ENCODE results near the gene TMEM100.

TMEM100 gene

GRCh38 chr17:55717898-55718735, 4.5 kb downstream of the TMEM100 start:
- DNase-seq = peak; percentile 75

GRCh38 chr17:55717432-55717831, 5.2 kb downstream of the TMEM100 start:
- DNase-seq = no peak

GRCh38 chr17:55710829-55711496, 11.7 kb downstream of the TMEM100 start:
- DNase-seq = no peak

- DNase-seq = no peak
These were observed 12.3 kb downstream of the TMEM100 start for GRCh38 chr17:55710410-55710809.

GRCh38 chr17:55709984-55710383, 12.7 kb downstream of the TMEM100 start:
- DNase-seq = no peak

- DNase-seq = peak; percentile 26
These were observed 13.2 kb downstream of the TMEM100 start for GRCh38 chr17:55709440-55709839.

GRCh38 chr17:55708175-55708974, 14.3 kb downstream of the TMEM100 start:
- DNase-seq = no peak

- no peak for DNase-seq
These were observed 15.6 kb downstream of the TMEM100 start for GRCh38 chr17:55706808-55707773.

GRCh38 chr17:55705847-55706246, 16.8 kb downstream of the TMEM100 start:
- DNase-seq = no peak

- no peak for DNase-seq
These were observed 18.3 kb downstream of the TMEM100 start for GRCh38 chr17:55704401-55704800.

GRCh38 chr17:55702150-55702549, 20.5 kb downstream of the TMEM100 start:
- no peak for DNase-seq

- no peak for DNase-seq
These were observed 23.3 kb downstream of the TMEM100 start for GRCh38 chr17:55699181-55699860.

GRCh38 chr17:55694286-55694910, 28.3 kb downstream of the TMEM100 start:
- no peak for DNase-seq

- no peak for DNase-seq
These were observed 29.1 kb downstream of the TMEM100 start for GRCh38 chr17:55693254-55694216.

- DNase-seq = no peak
These were observed 30.4 kb downstream of the TMEM100 start for GRCh38 chr17:55692276-55692675.

GRCh38 chr17:55691666-55692065, 31.0 kb downstream of the TMEM100 start:
- no peak for DNase-seq

GRCh38 chr17:55690105-55690508, 32.6 kb downstream of the TMEM100 start:
- no peak for DNase-seq

- DNase-seq = no peak
These were observed 33.0 kb downstream of the TMEM100 start for GRCh38 chr17:55689672-55690071.

- no peak for DNase-seq
These were observed 34.6 kb downstream of the TMEM100 start for GRCh38 chr17:55688057-55688456.

- no peak for DNase-seq
These were observed 35.6 kb downstream of the TMEM100 start for GRCh38 chr17:55687037-55687436.
